ENCODE measurements around the gene ADGRG2.

GRCh38 chrX:19121466-19121865, 802 bp downstream of the ADGRG2 start:
- TF ChIP-seq CTCF (conservative IDR thresholded peaks at IDR 0.05 in 1 of 2, IDR thresholded peaks at IDR 0.05 in 1 of 2; ENCODE audit: extremely low read depth in 1 of 2, insufficient read depth in 1 of 2, low read depth in 1 of 2, low read length in 2 of 2) = no peak
- no peak for TF ChIP-seq EZH2 (IDR thresholded peaks at IDR 0.05; ENCODE audit: borderline replicate concordance, low read length)
